CD4-positive, alpha-beta T cell treated with Interleukin-21 for 1 hour (primary cell): ENCODE data around the gene CDK5R2.

Experiments
- DNase-seq: peaks from one replicate; pipeline ENCODE4 v3.0.0-alpha.2; 2020

CDK5R2 gene

GRCh38 chr2:219010162-219010756 lies 50.8 kb downstream of the CDK5R2 start:
- no peak for DNase-seq

GRCh38 chr2:219010873-219011272 lies 51.4 kb downstream of the CDK5R2 start:
- DNase-seq, result no peak
